Pancreas (tissue), 10 donors: ENCODE results near the gene ETHE1. TPM values are rescaled to one million over a fixed set of nuclear protein-coding genes. Genes with fewer than 3 reads are reported as not detected.

Source experiments
- ATAC-seq, 4 donors: fragments of 200-7000 bp; cut with Tn5 transposase; one replicate each; pipeline versions ENCODE4 v1.8.0 to v1.9.1; 2020; ENCODE audit warnings: mild to moderate bottlenecking in 4 of 4, moderate library complexity in 4 of 4
- DNase-seq, 6 donors: peaks; one replicate each; pipeline ENCODE4 v3.0.0-alpha.2; 2020
- FAIRE-seq: peaks from 2 replicates; lab custom pipeline; 2012; peaks lifted over from hg19 to GRCh38; lab: Jason Lieb, UNC
- H3K27ac ChIP-seq, 4 donors: fragments of 200-600 bp; sonication (generic); 1 replicate in 3 of 4; 2 replicates in 1 of 4; pipeline versions ENCODE4 v1.5.0 to v1.8.0; 2020
- H3K27me3 ChIP-seq, 4 donors: fragments of 200-600 bp; one replicate each; pipeline ENCODE4 v1.8.0; 2021
- H3K36me3 ChIP-seq, 3 donors: fragments of 200-600 bp; sonication (generic) in 1 of 3; one replicate each; pipeline versions ENCODE4 v1.5.0 to v1.8.0; 2020 to 2021
- H3K4me1 ChIP-seq, 3 donors: fragments of 200-600 bp; one replicate each; pipeline ENCODE4 v1.8.0; 2021
- H3K4me3 ChIP-seq, 4 donors: fragments of 200-600 bp; sonication (generic) in 2 of 4; one replicate each; pipeline versions ENCODE4 v1.5.0 to v1.8.0; 2020 to 2021
- H3K9me3 ChIP-seq, 4 donors: fragments of 200-600 bp; one replicate each; pipeline ENCODE4 v1.8.0; 2021
- WGBS, 2 donors: extraction: QIAGEN DNeasy Blood & Tissue Kit; methylation state at CpG; one replicate each; pipeline ENCODE4 v1.1.7; 2013; 5-methylcytosine and 5-hydroxymethylcytosine counted together
- intact Hi-C, 3 donors: fragments of 100-400 bp; cut with DNase I; formaldehyde crosslinking; loops; one replicate each; pipeline versions ENCODE4 v1.11.1 to v1.14.2; 2022
- polyA plus RNA-seq, 2 donors: library from polyadenylated mRNA; stranded (reverse); fragments of 200-250 nt; gene quantifications; one replicate each; pipeline ENCODE4 v1.2.3, GENCODE V29; 2013
- total RNA-seq, 6 donors: library from RNA; stranded (reverse); fragmentation: NEBNext Ultra II Directional in 4 of 6; extraction: Animal tissue kit (Norgen Biotek cat#: 25700) in 4 of 6; gene quantifications; one replicate each; pipeline versions ENCODE4 v1.2.1 to v1.2.4, GENCODE V29; 2021 to 2023
- TF ChIP-seq, protein P1 (sequence below), 4 donors: fragments of 200-600 bp; sonication (generic) in 3 of 4; IDR thresholded peaks; one replicate each; pipeline versions ENCODE4 v1.5.0 to v1.8.0; 2021; ENCODE audit warnings: antibody characterized with exemption in 4 of 4
- donor health status: healthy with polysubstance abuse.
- donor health status: DM: no; HTN: no; CAD: no; lungs with moderate emphysema.
- donor health status: DM: no; HTN: no; CAD: no.
- donor health status: control.
- donor health status: control.
- donor health status: Bipolar disorder and iron deficiency.
- donor health status: DM: yes; HTN: yes; CAD: no.
- donor health status: DM: no; HTN: no; CAD: no.
- donor health status: DM: no; HTN: no; CAD: no.
- donor health status: DM: yes; HTN: yes; CAD: no.

The ETHE1 gene
- total and polyA plus RNA-seq, 8 donors, result 8.7 to 21.3 (median 15.9) TPM

DNA sequence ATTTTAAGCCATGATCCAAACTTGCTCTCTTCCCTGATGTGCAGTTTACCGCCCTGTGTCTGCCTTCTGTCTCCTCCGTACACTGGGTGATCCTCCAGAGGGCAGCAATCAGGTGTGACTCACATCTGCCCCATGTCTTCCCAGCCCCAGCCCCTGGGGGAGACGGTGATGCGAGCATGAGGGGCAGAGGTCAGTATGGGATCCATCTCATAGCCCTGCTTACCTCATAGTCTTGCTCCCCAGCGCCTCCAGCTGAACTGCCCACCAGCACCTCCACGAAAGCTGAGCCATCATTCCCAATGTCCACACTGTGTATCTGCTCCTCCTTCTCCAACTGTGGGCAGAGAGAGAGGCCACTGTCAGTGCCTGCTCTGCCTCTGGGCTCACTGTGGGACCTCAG is 33.7 kb upstream of the ETHE1 start:
- no peak for ATAC-seq

DNA sequence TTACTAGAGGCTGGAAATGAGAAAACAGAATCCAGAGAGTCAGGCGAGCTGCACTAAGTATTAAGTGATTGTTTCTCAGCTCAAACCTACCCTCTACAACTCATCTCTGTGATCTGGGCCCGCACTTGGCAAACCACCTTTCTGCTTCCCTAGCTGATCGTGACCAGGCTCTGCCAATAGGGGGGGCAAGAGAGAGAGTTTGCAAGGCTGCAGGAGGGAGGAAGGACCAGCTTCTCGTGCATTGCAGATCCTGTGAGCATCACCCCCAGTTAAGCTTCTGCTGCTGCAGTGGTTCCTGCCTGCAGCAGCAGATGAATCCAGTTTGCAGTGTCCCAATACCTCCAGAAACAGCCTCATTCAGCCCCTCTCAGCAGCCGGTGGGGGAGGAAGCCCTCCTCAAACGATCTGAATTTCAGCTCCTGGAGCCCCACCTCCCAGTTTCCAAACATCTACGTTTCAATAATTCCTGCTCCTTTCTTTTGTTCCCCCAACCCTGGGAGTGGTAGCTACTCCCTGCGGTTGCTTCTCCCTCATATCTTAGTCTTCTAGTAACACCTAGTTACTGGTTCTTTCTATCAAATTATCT is 28.3 kb upstream of the ETHE1 start:
- no peak overlapping the region for H3K27ac ChIP-seq
- H3K36me3 ChIP-seq, result peaks cover 0 to 18% (median 14%) of the 10 kb centered on the region in 3 donors
- FAIRE-seq (no peak), ATAC-seq (peak; percentile 71 to 95 (median 88)), DNase-seq (peak in 5 of 6 donors; percentile 60 to 79 (median 70))
- no peaks in the 10 kb centered on the region for H3K27me3 ChIP-seq
- no peak overlapping the region for H3K4me3 ChIP-seq
- no peaks in the 10 kb centered on the region for H3K4me1 ChIP-seq
- WGBS, 2 donors, result 41 to 42% methylated on average over 8 of the region's 8 CpGs
- intact Hi-C loops, result loop anchor here in 1 of 3 donors (10.0 kb wide), 1 partner anchor 90 kb away; no protein-coding TSS in a partner anchor
- no peaks in the 10 kb centered on the region for H3K9me3 ChIP-seq
- TF ChIP-seq, protein P1, sequence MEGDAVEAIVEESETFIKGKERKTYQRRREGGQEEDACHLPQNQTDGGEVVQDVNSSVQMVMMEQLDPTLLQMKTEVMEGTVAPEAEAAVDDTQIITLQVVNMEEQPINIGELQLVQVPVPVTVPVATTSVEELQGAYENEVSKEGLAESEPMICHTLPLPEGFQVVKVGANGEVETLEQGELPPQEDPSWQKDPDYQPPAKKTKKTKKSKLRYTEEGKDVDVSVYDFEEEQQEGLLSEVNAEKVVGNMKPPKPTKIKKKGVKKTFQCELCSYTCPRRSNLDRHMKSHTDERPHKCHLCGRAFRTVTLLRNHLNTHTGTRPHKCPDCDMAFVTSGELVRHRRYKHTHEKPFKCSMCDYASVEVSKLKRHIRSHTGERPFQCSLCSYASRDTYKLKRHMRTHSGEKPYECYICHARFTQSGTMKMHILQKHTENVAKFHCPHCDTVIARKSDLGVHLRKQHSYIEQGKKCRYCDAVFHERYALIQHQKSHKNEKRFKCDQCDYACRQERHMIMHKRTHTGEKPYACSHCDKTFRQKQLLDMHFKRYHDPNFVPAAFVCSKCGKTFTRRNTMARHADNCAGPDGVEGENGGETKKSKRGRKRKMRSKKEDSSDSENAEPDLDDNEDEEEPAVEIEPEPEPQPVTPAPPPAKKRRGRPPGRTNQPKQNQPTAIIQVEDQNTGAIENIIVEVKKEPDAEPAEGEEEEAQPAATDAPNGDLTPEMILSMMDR (IDR thresholded peaks at IDR 0.05), result peak; percentile 29 to 63 (median 45)

More for the DNA sequence above, 33.7 kb upstream of the ETHE1 start:
- WGBS, 2 donors, result 88 to 90% methylated on average over 6 of the region's 6 CpGs
- DNase-seq, result no peak
- Histone ChIP-seq H3K36me3 (no peaks in the 10 kb centered on the region), H3K27ac (no peak overlapping the region), H3K4me1 (no peaks in the 10 kb centered on the region), H3K27me3 (no peaks in the 10 kb centered on the region), H3K9me3 (no peaks in the 10 kb centered on the region), H3K4me3 (no peak overlapping the region)
- no peak for FAIRE-seq
- intact Hi-C loops, result no loop called here
- TF ChIP-seq, protein P1 (IDR thresholded peaks at IDR 0.05), result no peak

DNA sequence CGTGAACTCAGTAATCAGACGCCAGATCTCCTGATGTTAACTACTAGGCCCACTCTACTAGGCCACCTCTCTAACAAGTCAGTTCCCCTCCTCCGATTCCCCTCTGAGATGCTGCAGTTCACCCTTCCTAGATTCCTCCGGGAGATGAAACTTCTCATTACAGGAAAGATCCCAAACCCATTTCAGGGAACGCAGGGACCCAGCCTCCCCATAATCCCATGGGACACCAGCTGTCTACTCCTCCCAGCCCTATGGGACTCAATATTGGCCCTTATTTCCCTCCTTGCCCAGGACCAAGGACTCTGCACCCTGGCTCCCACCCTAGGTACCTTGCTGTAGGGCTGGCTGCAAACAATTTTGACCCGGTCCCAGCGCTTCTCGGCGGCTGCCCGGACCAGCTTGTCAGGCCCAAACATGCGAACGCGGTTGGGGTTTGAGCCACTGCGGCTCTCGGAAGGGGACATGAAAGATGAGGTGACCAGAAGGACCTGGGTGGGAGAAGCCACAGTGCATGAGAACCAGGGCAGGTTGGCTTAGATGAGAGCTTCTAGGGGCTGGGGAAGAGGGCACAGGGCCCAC is 27.4 kb upstream of the ETHE1 start:
- Histone ChIP-seq H3K4me1 (no peaks in the 10 kb centered on the region), H3K27me3 (no peaks in the 10 kb centered on the region), H3K27ac (no peak overlapping the region), H3K9me3 (no peaks in the 10 kb centered on the region), H3K36me3 (peaks cover 0 to 18% (median 14%) of the 10 kb centered on the region in 3 donors), H3K4me3 (no peak overlapping the region)
- intact Hi-C loops, result loop anchor here in 2 of 3 donors (5.0 to 10.0 kb wide), 2 partner anchors 90 to 108 kb away; no protein-coding TSS in a partner anchor
- FAIRE-seq, result no peak
- WGBS, 2 donors, result 91 to 92% methylated on average over 15 of the region's 15 CpGs
- no peak for DNase-seq
- no peak for ATAC-seq
- TF ChIP-seq, protein P1 (IDR thresholded peaks at IDR 0.05), result no peak

DNA sequence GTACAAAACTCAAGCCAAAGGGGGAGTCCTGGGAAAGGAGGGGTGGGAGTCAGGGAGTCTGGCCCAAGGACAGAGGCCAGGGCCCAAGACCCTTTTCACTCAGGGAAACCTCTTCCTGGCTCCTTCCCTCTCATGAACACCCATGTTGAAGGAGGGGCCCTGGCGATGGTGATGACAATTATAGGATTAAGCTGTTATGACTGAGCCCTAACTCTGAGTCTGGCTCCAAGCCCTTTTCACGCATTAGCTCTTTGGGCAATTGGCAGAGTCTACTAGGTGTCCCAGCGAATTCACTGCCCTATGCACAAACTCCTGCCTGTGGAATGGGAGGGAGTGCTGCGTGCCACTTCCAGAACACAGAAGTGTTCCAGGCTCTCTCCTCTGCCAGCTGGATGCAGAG is 26.7 kb upstream of the ETHE1 start:
- no peaks in the 10 kb centered on the region for H3K9me3 ChIP-seq
- H3K4me3 ChIP-seq, result no peak overlapping the region
- H3K4me1 ChIP-seq, result no peaks in the 10 kb centered on the region
- ATAC-seq (no peak), FAIRE-seq (no peak), DNase-seq (no peak)
- peaks cover 0 to 18% (median 14%) of the 10 kb centered on the region in 3 donors for H3K36me3 ChIP-seq
- H3K27me3 ChIP-seq, result no peaks in the 10 kb centered on the region
- no peak overlapping the region for H3K27ac ChIP-seq
- WGBS, 2 donors, result 81 to 98% methylated on average over 4 of the region's 4 CpGs
- TF ChIP-seq, protein P1 (IDR thresholded peaks at IDR 0.05), result no peak
- intact Hi-C loops, result loop anchor here in 2 of 3 donors (5.0 to 10.0 kb wide), 2 partner anchors 91 to 109 kb away; no protein-coding TSS in a partner anchor
